Esophagus muscularis mucosa (tissue), 4 donors: Measurements from ENCODE around the gene MAP3K19. TPM values are rescaled to one million over a fixed set of nuclear protein-coding genes. Genes with fewer than 3 reads are reported as not detected.

Experiments used
- DNase-seq: peaks from one replicate; pipeline ENCODE4 v3.0.0-alpha.2; 2017; ENCODE audit errors: extremely low spot score
- H3K27ac ChIP-seq, 4 donors: fragments of 200-600 bp; sonication (generic); replicated peaks in 1 of 4; 1 replicate in 3 of 4; 2 replicates in 1 of 4; pipeline ENCODE4 v1.5.1; 2016 to 2019; ENCODE audit warnings: mild to moderate bottlenecking in 1 of 4
- H3K27me3 ChIP-seq, 4 donors: fragments of 200-600 bp; sonication (generic); one replicate each; pipeline versions ENCODE4 v1.5.1 to v1.6.0; 2016 to 2019
- H3K36me3 ChIP-seq, 4 donors: fragments of 200-600 bp; sonication (generic); one replicate each; pipeline ENCODE4 v1.5.1; 2016 to 2019
- H3K4me1 ChIP-seq, 4 donors: fragments of 200-600 bp; sonication (generic); one replicate each; pipeline ENCODE4 v1.5.1; 2016 to 2019
- H3K4me3 ChIP-seq, 4 donors: fragments of 200-600 bp; sonication (generic); 1 replicate in 2 of 4; 2 replicates in 2 of 4; pipeline ENCODE4 v1.5.1; 2016 to 2019; ENCODE audit warnings: mild to moderate bottlenecking in 4 of 4, moderate library complexity in 1 of 4
- H3K9me3 ChIP-seq, 4 donors: fragments of 200-600 bp; sonication (generic); 1 replicate in 3 of 4; 2 replicates in 1 of 4; pipeline ENCODE4 v1.5.1; 2016 to 2019
- EP300 ChIP-seq: sonication (generic); formaldehyde crosslinking; IDR thresholded peaks from one replicate; pipeline ENCODE4 v1.6.1; 2017; ENCODE audit warnings: antibody characterized with exemption
- POLR2A ChIP-seq: fragments of 450-650 bp; IDR thresholded peaks from one replicate; pipeline ENCODE4 v1.6.1; 2017; ENCODE audit warnings: antibody characterized with exemption, moderate library complexity, mild to moderate bottlenecking, low read depth
- POLR2AphosphoS5 ChIP-seq, 2 donors: sonication (generic); formaldehyde crosslinking; IDR thresholded peaks; one replicate each; pipeline ENCODE4 v1.6.1; 2017; ENCODE audit warnings: antibody characterized with exemption in 2 of 2
- WGBS: methylation state at CpG from one replicate; pipeline ENCODE4 v1.1.5; 2018; 5-methylcytosine and 5-hydroxymethylcytosine counted together
- intact Hi-C: fragments of 100-400 bp; cut with DNase I; formaldehyde crosslinking; loops from one replicate; pipeline ENCODE4 v1.15.1; 2023
- total RNA-seq, 4 donors: library from RNA; depleted of rRNA; stranded (reverse); fragments of >200 nt; gene quantifications; one replicate each; pipeline versions ENCODE4 v1.1.0 to v1.2.1, GENCODE V29; 2016
- TF ChIP-seq, protein P1 (sequence below), 3 experiments: fragments of 200-600 bp in 2 of 3; fragments of 450-650 bp in 1 of 3; sonication (generic) in 2 of 3; IDR thresholded peaks; one replicate each; pipeline ENCODE4 v1.5.1; 2017 to 2019; ENCODE audit warnings: antibody characterized with exemption in 3 of 3, mild to moderate bottlenecking in 2 of 3, moderate library complexity in 1 of 3

MAP3K19 gene
- total RNA-seq, 4 donors from 2014 or later = not detected

- H3K4me1 ChIP-seq = peaks cover 36 to 45% (median 41%) of the 10 kb centered on the region in 4 donors
- no peak for DNase-seq
- H3K27ac ChIP-seq = peak overlapping the region; percentile 96 to 98 (median 96)
- H3K36me3 ChIP-seq = no peaks in the 10 kb centered on the region
- TF ChIP-seq POLR2A = peak; percentile 48
- no peak for TF ChIP-seq EP300
- TF ChIP-seq POLR2AphosphoS5 (IDR thresholded peaks at IDR 0.05) = peak; percentile 4 to 80
- TF ChIP-seq, protein P1, sequence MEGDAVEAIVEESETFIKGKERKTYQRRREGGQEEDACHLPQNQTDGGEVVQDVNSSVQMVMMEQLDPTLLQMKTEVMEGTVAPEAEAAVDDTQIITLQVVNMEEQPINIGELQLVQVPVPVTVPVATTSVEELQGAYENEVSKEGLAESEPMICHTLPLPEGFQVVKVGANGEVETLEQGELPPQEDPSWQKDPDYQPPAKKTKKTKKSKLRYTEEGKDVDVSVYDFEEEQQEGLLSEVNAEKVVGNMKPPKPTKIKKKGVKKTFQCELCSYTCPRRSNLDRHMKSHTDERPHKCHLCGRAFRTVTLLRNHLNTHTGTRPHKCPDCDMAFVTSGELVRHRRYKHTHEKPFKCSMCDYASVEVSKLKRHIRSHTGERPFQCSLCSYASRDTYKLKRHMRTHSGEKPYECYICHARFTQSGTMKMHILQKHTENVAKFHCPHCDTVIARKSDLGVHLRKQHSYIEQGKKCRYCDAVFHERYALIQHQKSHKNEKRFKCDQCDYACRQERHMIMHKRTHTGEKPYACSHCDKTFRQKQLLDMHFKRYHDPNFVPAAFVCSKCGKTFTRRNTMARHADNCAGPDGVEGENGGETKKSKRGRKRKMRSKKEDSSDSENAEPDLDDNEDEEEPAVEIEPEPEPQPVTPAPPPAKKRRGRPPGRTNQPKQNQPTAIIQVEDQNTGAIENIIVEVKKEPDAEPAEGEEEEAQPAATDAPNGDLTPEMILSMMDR (IDR thresholded peaks at IDR 0.05) = peak in 2 of 3 experiments; percentile 15 to 48
- H3K27me3 ChIP-seq = no peaks in the 10 kb centered on the region
- peak overlapping the region; percentile 76 to 94 (median 92) for H3K4me3 ChIP-seq
- no peaks in the 10 kb centered on the region for H3K9me3 ChIP-seq
- WGBS = under 1% methylated on average over 35 of the region's 38 CpGs
- intact Hi-C loops = loop anchor here (2.0 to 10.0 kb wide), 3 partner anchors 541 to 793 kb away; partner anchors contain the start of genes R3HDM1 and ZRANB3
Observed at GRCh38 chr2:134917888-134918525, 129.2 kb downstream of the MAP3K19 start.

DNA sequence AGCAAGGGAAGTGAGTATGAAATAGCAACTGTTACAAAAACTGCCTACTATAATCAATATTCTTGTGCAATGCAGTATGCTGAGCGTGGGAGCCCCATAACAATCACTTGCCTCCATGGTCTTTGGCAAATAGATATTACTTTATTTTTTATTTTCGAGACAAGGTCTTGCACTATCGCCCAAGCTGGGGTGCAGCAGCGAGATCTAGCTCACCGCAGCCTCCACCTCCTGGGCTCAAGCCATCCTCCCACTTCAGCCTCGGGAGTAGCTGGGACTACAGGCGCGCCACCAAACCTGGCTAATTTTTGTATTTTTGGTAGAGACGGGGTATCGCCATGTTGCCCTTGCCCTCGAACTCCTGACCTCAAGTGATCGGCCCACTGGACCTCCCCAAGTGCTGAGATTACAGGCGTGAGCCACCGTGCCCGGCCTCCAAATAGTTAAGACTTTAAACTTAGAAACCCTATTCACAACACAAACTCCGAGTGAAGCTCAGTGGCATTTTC lies 129.8 kb downstream of the MAP3K19 start:
- peaks cover 30 to 39% (median 35%) of the 10 kb centered on the region in 4 donors for H3K4me1 ChIP-seq
- no peaks in the 10 kb centered on the region for H3K36me3 ChIP-seq
- H3K4me3 ChIP-seq = peak overlapping the region; percentile 76 to 94 (median 92)
- H3K27ac ChIP-seq = peak overlapping the region; percentile 96 to 98 (median 96)
- intact Hi-C loops = loop anchor here (5.0 to 10.0 kb wide), 2 partner anchors 615 to 793 kb away; partner anchors contain the start of genes R3HDM1 and ZRANB3
- DNase-seq = no peak
- H3K9me3 ChIP-seq = no peaks in the 10 kb centered on the region
- WGBS = 38% methylated on average over 16 of the region's 16 CpGs
- H3K27me3 ChIP-seq = no peaks in the 10 kb centered on the region
- TF ChIP-seq, protein P1 (IDR thresholded peaks at IDR 0.05) = no peak
- no peak for TF ChIP-seq EP300
- TF ChIP-seq POLR2A = no peak
- TF ChIP-seq POLR2AphosphoS5 (IDR thresholded peaks at IDR 0.05) = no peak

Other genes starting within 250 kb of the MAP3K19 start
- gene ACMSD, start 208.8 kb downstream of the MAP3K19 start, total RNA-seq = not detected
- gene CCNT2, start 128.6 kb downstream of the MAP3K19 start, total RNA-seq = 10 to 100 TPM; 16.1 to 29.1 (median 20.5) TPM
- gene RAB3GAP1, start 4.8 kb upstream of the MAP3K19 start, total RNA-seq = 10 to 100 TPM; 59.3 to 66.9 (median 63.6) TPM